H1 (cell line): ENCODE results near the gene TBCD.

Source experiments
- ATF3 ChIP-seq: IDR thresholded peaks from 2 replicates; pipeline ENCODE4 v1.6.1; 2011; ENCODE audit warnings: low read depth, mild to moderate bottlenecking, low read length; ENCODE audit not compliant: insufficient read depth
- CBX5 ChIP-seq: fragments of 300-800, 300-1000 bp; sonication (generic); IDR thresholded peaks from 2 replicates; pipeline ENCODE4 v1.7.1; 2016; ENCODE audit warnings: antibody characterized with exemption, low read length, low read depth
- CEBPB ChIP-seq: IDR thresholded peaks from 2 replicates; pipeline ENCODE4 v1.6.1; 2012; ENCODE audit warnings: low read depth, low read length
- CTCF ChIP-seq, 3 experiments: IDR thresholded peaks; 1 replicate in 2 of 3; 2 replicates in 1 of 3; pipeline versions ENCODE4 v1.5.1 to v1.6.1; 2011; ENCODE audit warnings: low read length in 3 of 3, mild to moderate bottlenecking in 3 of 3, inconsistent platforms in 2 of 3, low read depth in 1 of 3, moderate library complexity in 1 of 3; ENCODE audit not compliant: insufficient read depth in 1 of 3; ENCODE audit errors: control extremely low read depth in 1 of 3
- GABPA ChIP-seq: IDR thresholded peaks from 2 replicates; pipeline ENCODE4 v1.6.1; 2011; ENCODE audit warnings: mild to moderate bottlenecking, low read length, moderate library complexity, borderline replicate concordance; ENCODE audit not compliant: insufficient read depth
- HDAC2 ChIP-seq, 2 experiments: fragments of 300-600 bp in 1 of 2; sonication (generic) in 1 of 2; IDR thresholded peaks; 2 replicates each; pipeline ENCODE4 v1.6.1; 2011 to 2012; ENCODE audit warnings: low read depth in 2 of 2, low read length in 2 of 2, mild to moderate bottlenecking in 2 of 2, moderate library complexity in 2 of 2, borderline replicate concordance in 1 of 2, inconsistent platforms in 1 of 2
- MAX ChIP-seq: IDR thresholded peaks from 2 replicates; pipeline ENCODE4 v1.6.1; 2012; ENCODE audit warnings: inconsistent platforms
- PHF8 ChIP-seq: fragments of 200-600 bp; sonication (generic); conservative IDR thresholded peaks from 2 replicates; pipeline ENCODE4 v1.7.1; 2012; ENCODE audit warnings: low read depth, mild to moderate bottlenecking, inconsistent platforms, low read length, moderate library complexity
- POLR2A ChIP-seq, 2 experiments: IDR thresholded peaks; 1 replicate in 1 of 2; 2 replicates in 1 of 2; pipeline ENCODE4 v1.6.1; 2011; ENCODE audit warnings: low read depth in 2 of 2, low read length in 2 of 2, mild to moderate bottlenecking in 2 of 2; ENCODE audit errors: control extremely low read depth in 1 of 2
- RFX5 ChIP-seq: IDR thresholded peaks from 2 replicates; pipeline ENCODE4 v1.6.1; 2011; ENCODE audit warnings: low read depth, low read length, improper control_type of control experiment, borderline replicate concordance
- SUZ12 ChIP-seq: fragments of 200-600 bp; sonication (generic); IDR thresholded peaks from 2 replicates; pipeline ENCODE4 v1.6.1; 2012; ENCODE audit warnings: mild to moderate bottlenecking, inconsistent platforms, low read length, moderate library complexity, mixed read lengths
- TCF12 ChIP-seq: IDR thresholded peaks from 2 replicates; pipeline ENCODE4 v1.6.1; 2011; ENCODE audit warnings: low read depth, mild to moderate bottlenecking, low read length
- TEAD4 ChIP-seq: IDR thresholded peaks from 2 replicates; pipeline ENCODE4 v1.6.1; 2012; ENCODE audit warnings: low read depth, low read length, inconsistent platforms, mixed read lengths

- no peak for TF ChIP-seq CTCF (IDR thresholded peaks at IDR 0.05; ENCODE audit: control extremely low read depth in 1 of 3, insufficient read depth in 1 of 3, low read depth in 1 of 3, low read length in 3 of 3)
- no peak for TF ChIP-seq POLR2A (IDR thresholded peaks at IDR 0.05; ENCODE audit: control extremely low read depth in 1 of 2, low read depth in 2 of 2, low read length in 2 of 2)
- TF ChIP-seq SUZ12 = no peak
- no peak for TF ChIP-seq ATF3
- TF ChIP-seq MAX = no peak
- no peak for TF ChIP-seq GABPA
- no peak for TF ChIP-seq HDAC2 (IDR thresholded peaks at IDR 0.05; ENCODE audit: borderline replicate concordance in 1 of 2, low read depth in 2 of 2, low read length in 2 of 2)
- TF ChIP-seq TCF12 = no peak
- no peak for TF ChIP-seq RFX5
- no peak for TF ChIP-seq CBX5
- TF ChIP-seq TEAD4 = no peak
- no peak for TF ChIP-seq PHF8
- peak; percentile 87 for TF ChIP-seq CEBPB
Measured at GRCh38 chr17:82815790-82816305, 64.0 kb downstream of the TBCD start.
